ENCODE data around the gene GNG7.
"Not testable (repeated sequence)": the region's sequence is repeated elsewhere in the genome, so short reads cannot be mapped to it uniquely, and the experiment has no call there.

GNG7 gene

GRCh38 chr19:2547721-2548120 is 154.8 kb downstream of the GNG7 start:
- no peak for DNase-seq

GRCh38 chr19:2547033-2547680 is 155.3 kb downstream of the GNG7 start:
- DNase-seq = no peak

DNA sequence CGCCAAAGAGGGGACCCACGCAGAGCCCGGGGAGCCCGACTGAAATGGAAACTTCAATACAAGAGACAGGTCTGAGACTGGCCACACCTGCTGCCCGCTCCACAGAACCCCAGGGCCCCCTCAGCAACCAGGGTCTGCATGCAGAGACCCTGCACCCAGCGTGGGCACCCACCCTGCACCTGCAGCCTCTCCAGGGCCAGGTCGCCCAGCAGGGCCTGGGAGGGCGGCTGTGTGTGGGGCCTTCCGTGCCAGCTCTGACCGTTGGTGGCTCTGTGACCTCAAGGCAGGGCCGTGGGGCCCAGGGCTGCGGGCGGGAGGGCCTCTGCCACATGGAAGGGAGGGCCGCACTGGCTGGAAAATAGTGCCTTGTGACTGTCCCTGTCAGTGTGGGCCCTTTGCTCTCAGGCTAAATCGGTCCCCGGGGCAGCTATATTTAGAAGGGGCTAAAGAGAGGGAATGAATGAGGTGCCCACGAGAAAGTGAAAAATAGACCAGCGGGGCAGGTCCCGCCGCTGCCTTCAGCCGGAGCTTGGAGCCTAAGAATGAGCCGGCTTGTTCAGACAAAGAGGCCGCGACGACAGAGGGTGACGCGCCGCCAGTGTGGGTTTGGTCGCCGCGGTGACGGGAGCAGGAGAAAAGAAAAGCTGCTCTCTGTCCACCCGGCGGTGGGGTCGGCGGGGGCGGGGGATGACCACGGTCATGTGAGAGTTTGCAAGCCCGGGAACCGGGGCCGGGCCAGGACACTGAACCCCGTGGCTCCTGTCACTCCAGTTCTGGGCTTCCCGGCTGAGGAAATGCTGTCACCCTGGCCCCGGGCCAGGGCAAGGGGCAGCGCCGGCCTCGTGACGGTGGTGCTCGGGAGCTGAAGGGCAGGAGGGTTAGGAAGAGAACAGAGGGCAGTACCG is 156.1 kb downstream of the GNG7 start:
- DNase-seq = peak; percentile 60

GRCh38 chr19:2545416-2546127 is 156.9 kb downstream of the GNG7 start:
- DNase-seq = not testable (repeated sequence)

DNA sequence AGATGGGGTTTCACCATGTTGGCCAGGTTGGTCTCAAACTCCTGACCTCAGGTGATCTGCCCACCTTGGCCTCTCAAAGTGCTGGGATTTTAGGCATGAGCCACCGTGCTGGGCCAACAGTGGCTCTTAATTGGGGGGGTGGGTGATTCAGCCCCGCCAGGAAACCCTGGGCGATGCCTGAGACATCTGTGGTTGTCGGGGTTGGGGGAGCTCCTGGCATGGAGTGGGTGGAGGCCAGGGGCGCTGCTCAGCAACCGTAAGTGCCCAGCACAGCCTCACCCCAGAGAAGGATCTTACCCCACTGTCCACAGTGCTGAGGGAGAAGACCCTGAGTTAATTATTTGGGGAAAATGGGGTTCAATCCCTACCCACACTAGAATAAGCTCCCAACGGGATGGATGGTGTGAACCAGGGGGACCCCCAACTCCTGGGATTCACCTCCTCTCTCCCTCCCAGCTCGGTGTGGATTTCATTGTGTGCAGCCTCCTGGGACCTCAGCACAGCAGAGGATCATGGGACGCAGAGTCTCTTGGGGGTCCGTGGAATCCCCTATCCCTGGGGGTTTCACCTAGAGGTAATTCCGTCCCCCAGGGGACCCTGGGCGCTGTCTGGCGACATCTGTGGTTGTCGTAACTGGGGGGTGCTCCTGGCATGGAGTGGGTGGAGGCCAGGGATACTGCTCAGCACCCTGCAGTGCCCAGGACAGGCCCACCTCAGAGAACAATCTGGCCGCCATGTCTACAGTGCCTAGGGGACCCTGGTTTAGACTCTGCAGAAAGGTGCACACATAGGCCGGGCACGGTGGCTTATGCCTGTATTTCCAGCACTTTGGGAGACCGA is 157.7 kb downstream of the GNG7 start:
- DNase-seq = no peak

GRCh38 chr19:2543463-2544442 is 158.7 kb downstream of the GNG7 start:
- peak; percentile 64 for DNase-seq

DNA sequence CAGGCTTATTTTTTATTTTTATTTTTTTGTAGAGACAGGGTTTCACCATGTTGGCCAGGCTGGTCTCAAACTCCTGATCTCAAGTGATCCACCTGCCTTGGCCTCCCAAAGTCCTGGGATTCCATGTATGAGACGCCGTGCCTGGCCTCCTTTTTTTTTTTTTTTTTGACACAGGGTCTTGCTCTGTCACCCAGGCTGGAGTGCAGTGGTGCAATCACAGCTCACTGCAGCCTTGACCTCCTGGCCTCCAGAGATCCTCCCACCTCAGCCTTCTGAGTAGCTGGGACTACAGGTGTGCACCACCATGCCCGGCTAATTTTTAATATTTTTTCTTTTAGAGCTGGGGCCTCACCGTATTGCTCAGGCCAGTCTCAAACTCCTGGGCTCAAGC is 159.4 kb downstream of the GNG7 start:
- DNase-seq = not testable (repeated sequence)

GRCh38 chr19:2542341-2543069 is 160.0 kb downstream of the GNG7 start:
- no peak for DNase-seq

GRCh38 chr19:2540646-2541454 is 161.6 kb downstream of the GNG7 start:
- no peak for DNase-seq

DNA sequence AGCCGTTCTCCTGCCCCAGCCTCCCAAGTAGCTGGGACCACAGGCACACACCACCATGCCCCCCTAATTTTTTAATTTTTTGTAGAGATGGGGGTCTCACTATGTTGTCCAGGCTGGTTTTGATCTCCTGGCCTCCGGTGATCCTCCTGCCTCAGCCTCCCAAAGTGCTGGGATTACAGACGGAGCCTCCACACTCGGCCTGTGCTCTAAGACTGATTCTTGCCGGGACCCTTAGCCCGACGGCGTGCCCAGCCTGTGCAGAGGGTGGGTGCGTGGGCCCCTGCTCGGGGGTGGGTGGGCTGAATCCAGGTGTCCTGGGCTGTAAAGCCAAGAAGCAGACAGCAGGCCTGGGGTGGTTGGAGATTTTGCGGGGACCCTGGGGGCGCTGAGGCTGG is 162.2 kb downstream of the GNG7 start:
- no peak for DNase-seq

GRCh38 chr19:2538096-2538757 is 164.3 kb downstream of the GNG7 start:
- no peak for DNase-seq

GRCh38 chr19:2537584-2537983 is 164.9 kb downstream of the GNG7 start:
- DNase-seq = not testable (repeated sequence)

DNA sequence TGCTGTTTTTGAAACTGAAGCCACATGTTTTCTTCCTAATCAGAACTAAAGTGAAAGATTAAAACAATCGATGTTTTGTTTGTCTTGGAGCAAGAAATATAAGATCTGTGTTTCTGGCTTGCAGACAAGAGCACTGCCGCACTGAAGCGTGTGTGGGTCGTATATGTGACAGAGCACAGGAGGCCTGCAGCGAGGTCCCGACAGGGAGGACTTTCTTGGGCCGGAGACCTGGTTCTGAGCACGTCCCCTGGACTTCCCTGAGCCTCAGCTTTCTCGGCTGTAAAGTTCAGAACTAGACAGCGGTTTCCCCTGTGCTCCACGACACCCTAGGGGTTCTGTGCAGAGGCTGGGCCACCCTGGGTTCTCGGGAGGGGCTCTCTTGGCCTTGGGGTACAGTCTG is 166.0 kb downstream of the GNG7 start:
- DNase-seq = no peak

DNA sequence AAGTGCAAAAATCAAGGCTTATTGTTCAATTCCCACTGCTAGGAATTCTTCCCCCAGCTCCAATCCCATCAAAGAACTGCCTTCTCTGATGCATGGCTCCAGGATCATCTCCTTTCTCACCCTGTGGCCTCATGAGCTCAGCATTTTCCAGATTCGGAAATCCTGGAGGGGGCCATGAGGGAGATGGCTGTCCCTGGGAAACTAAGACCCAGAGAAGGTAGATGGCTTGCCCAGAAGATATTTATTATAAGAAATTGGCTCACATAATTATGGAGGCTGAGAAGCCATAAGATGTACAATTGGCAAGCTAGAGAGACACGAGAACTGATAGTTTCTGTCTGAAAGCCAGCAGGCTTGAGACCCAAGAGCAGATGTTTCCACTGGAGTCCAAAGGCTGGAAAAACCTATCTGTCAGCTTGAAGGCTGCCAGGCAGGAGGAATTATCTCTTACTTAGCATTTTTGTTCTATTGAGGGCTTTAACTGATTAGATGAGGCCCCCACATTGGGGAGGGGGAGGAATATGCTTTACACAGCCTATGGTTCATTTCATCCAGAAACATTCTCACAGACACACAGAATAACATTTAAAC is 168.0 kb downstream of the GNG7 start:
- DNase-seq = no peak

DNA sequence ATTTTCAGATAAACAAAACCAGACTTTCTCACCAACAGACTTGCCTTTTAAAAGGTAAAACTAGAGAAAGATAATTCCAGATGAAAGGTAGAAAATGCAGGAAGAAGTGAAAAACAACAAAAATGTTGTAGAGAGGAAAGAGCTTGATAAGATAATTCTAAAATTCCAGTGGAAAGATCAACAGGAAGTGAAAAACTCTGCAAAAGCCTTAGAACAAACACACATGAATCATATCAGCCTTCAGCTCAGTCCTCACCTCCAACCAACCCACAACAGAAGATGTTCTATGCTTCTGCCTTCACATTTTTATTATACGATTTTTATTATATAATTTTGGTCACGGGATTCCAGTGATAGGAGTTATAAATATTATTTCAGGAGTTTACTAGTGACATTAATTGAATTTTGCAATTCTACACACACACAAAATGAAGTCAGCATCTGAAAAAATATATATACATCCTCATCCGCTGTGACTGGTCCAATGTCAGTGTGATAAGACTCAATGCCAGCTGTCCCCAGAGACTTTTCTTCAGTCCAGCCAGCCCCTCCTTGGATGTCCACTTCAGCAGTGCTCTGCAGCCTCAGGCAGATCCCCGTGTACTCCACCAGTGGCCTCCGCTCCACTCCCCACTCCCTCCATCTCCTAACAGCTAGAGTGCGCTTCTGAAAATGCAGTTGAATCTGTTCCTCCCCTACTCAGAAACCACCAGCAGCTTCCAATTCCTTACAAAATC is 168.6 kb downstream of the GNG7 start:
- no peak for DNase-seq

DNA sequence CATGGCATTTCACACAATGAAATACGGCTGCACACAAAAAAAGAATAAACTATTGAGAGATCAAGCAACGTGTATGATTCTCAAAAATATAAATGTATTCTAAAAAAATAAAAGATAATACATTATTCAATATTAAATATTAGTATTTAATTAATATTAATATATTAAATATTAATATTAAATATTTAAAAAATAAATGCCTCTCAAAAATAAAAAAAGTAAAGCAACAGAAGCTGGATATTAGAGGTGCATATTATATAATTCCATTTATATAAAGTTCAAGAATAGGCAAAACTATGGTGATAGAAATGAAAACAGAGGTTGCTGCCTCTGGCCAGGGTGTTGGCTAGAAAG is 169.4 kb downstream of the GNG7 start:
- DNase-seq = no peak

DNA sequence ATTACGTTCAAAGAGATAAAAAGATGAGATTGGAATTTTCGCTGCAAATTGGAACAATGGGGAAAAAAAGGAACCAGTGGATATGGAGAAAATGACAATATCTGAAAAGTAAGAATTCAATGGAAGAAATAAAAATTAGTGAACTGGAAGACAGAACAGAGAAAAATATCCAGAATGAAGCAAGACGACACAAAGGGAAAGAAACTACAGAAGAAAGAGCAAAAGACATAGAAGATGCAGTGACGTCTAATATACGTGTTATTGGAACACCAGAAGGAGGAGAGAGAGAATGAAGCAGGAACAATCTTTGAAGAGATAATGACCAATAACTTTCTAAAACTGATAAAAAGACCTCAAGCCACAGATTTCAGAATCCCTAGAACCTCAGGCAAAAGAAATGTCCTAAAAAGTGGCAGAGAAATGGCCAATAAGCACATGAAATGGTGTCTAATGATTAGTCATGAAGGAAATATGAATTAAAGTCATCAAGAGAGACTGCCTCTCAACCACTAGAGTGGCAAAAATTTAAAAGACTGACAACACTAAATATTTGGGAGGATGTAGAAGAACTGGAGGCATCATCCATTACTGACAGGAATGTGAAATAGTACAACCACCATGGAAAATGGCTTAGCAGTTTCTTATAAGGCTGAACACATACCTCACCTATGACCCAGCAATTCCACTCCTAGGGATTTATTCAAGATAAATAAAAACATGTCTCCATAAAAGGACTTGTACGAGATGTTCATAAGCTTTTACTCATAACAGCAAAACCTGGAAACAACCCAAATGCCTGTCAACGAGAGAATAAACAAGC is 170.0 kb downstream of the GNG7 start:
- DNase-seq = no peak

All from hematopoietic multipotent progenitor cell treated with erythropoietin and hydrocortisone succinate and interleukin-3 and kit ligand, for 6 days (in vitro differentiated cells).